ENCODE results near the gene TP53TG5. TPM values are rescaled to one million over a fixed set of nuclear protein-coding genes. Genes with fewer than 3 reads are reported as not detected.
A peak's percentile ranks its signal among the peaks of the same experiment; 100 is the strongest.

Gene TP53TG5
- total RNA-seq, result not detected

GRCh38 chr20:45378191-45378590, at the start of gene TP53TG5:
Gene TP53TG5 (minus strand): TSS chr20:45378325. CDS start chr20:45378236, 89 bp downstream.
- no peak for TF ChIP-seq CTCF (IDR thresholded peaks at IDR 0.05)
- no peak for TF ChIP-seq POLR2A (IDR thresholded peaks at IDR 0.05)
- H3K4me3 ChIP-seq, result no peak within 1 kb of the TSS
- H3K9me3 ChIP-seq, result no peaks in the 10 kb centered on the region
- DNase-seq, result no peak
- H3K4me1 ChIP-seq, result peaks cover 0 to 3% (median 2%) of the 10 kb centered on the region in 4 donors
- no peaks in the 10 kb centered on the region for H3K27me3 ChIP-seq
- peaks cover 0 to 4% (median 0%) of the 10 kb centered on the region in 3 donors for H3K36me3 ChIP-seq
- H3K27ac ChIP-seq, result no peak within 1 kb of the TSS

GRCh38 chr20:45427236-45428149, 49.4 kb upstream of the TP53TG5 start:
- peaks cover 0 to 13% (median 0%) of the 10 kb centered on the region in 4 donors for H3K4me1 ChIP-seq
- H3K9me3 ChIP-seq, result no peaks in the 10 kb centered on the region
- peak in 2 of 3 donors; percentile 82 to 85 for DNase-seq
- TF ChIP-seq CTCF (IDR thresholded peaks at IDR 0.05) (peak in 3 of 6 experiments; percentile 52 to 63 (median 56)), POLR2A (IDR thresholded peaks at IDR 0.05) (peak in 1 of 2 donors; percentile 29)
- H3K36me3 ChIP-seq, result peaks cover 0 to 35% (median 0%) of the 10 kb centered on the region in 3 donors
- no peaks in the 10 kb centered on the region for H3K27me3 ChIP-seq
- H3K27ac ChIP-seq, result peak overlapping the region in 2 of 4 donors; percentile 22 to 36
- H3K4me3 ChIP-seq, result no peak overlapping the region

GRCh38 chr20:45426320-45427016, 48.3 kb upstream of the TP53TG5 start:
- H3K27ac ChIP-seq, result peak overlapping the region in 3 of 4 donors; percentile 22 to 39 (median 36)

GRCh38 chr20:45425561-45425960, 47.4 kb upstream of the TP53TG5 start:
- Histone ChIP-seq H3K27ac (no peak overlapping the region), H3K4me3 (no peak overlapping the region), H3K27me3 (no peaks in the 10 kb centered on the region), H3K9me3 (no peaks in the 10 kb centered on the region), H3K36me3 (peaks cover 0 to 54% (median 0%) of the 10 kb centered on the region in 3 donors), H3K4me1 (peaks cover 0 to 13% (median 0%) of the 10 kb centered on the region in 4 donors)
- DNase-seq, result no peak
- TF ChIP-seq POLR2A (IDR thresholded peaks at IDR 0.05) (no peak), CTCF (IDR thresholded peaks at IDR 0.05) (no peak)

More at GRCh38 chr20:45426320-45427016, 48.3 kb upstream of the TP53TG5 start:
- Histone ChIP-seq H3K36me3 (peaks cover 0 to 45% (median 0%) of the 10 kb centered on the region in 3 donors), H3K9me3 (no peaks in the 10 kb centered on the region), H3K27me3 (no peaks in the 10 kb centered on the region), H3K4me1 (peaks cover 0 to 13% (median 0%) of the 10 kb centered on the region in 4 donors), H3K4me3 (no peak overlapping the region)
- peak in 1 of 3 donors; percentile 51 for DNase-seq
- TF ChIP-seq POLR2A (IDR thresholded peaks at IDR 0.05) (no peak), CTCF (IDR thresholded peaks at IDR 0.05) (no peak)

GRCh38 chr20:45423700-45424099, 45.6 kb upstream of the TP53TG5 start:
- Histone ChIP-seq H3K4me1 (peaks cover 0 to 20% (median 2%) of the 10 kb centered on the region in 4 donors), H3K27ac (no peak overlapping the region), H3K9me3 (no peaks in the 10 kb centered on the region), H3K4me3 (no peak overlapping the region), H3K27me3 (no peaks in the 10 kb centered on the region), H3K36me3 (peaks cover 0 to 70% (median 0%) of the 10 kb centered on the region in 3 donors)
- DNase-seq, result no peak
- TF ChIP-seq POLR2A (IDR thresholded peaks at IDR 0.05) (no peak), CTCF (IDR thresholded peaks at IDR 0.05) (no peak)

All from Peyer's patch (tissue), 4 donors.